Neural cell (in vitro differentiated cells): ENCODE measurements around the gene DDX1.

Source experiments
- EP300 ChIP-seq: fragments of 450-650 bp; conservative IDR thresholded peaks from 2 replicates; pipeline ENCODE4 v1.6.1; 2014; ENCODE audit warnings: antibody characterized with exemption, mild to moderate bottlenecking, moderate library complexity; ENCODE audit not compliant: poor library complexity, severe bottlenecking
- EZH2 ChIP-seq: fragments of 200-600, 300-800 bp; shearing (Covaris generic), sonication (generic); IDR thresholded peaks from 2 replicates; pipeline ENCODE4 v1.6.1; 2014; ENCODE audit warnings: antibody characterized with exemption, low read length, borderline replicate concordance, mild to moderate bottlenecking; ENCODE audit not compliant: insufficient read depth, poor library complexity, severe bottlenecking
- MXI1 ChIP-seq: fragments of 450-650 bp; conservative IDR thresholded peaks from 2 replicates; pipeline ENCODE4 v1.6.1; 2014; ENCODE audit warnings: antibody characterized with exemption, mild to moderate bottlenecking; ENCODE audit not compliant: poor library complexity, severe bottlenecking
- POLR2AphosphoS5 ChIP-seq: IDR thresholded peaks from 2 replicates; pipeline ENCODE4 v1.6.1; 2012
- RAD21 ChIP-seq: fragments of 450-650 bp; conservative IDR thresholded peaks from 2 replicates; pipeline ENCODE4 v1.6.1; 2014; ENCODE audit warnings: antibody characterized with exemption, mild to moderate bottlenecking, moderate library complexity
- TAF1 ChIP-seq: IDR thresholded peaks from 2 replicates; pipeline ENCODE4 v1.6.1; 2012; ENCODE audit warnings: low read depth
- TF ChIP-seq, protein P1 (sequence below): fragments of 450-650 bp; IDR thresholded peaks from 2 replicates; pipeline ENCODE4 v1.5.1; 2014; ENCODE audit warnings: antibody characterized with exemption, mild to moderate bottlenecking, moderate library complexity; ENCODE audit not compliant: poor library complexity, severe bottlenecking
- TF ChIP-seq, protein P2 (sequence below): IDR thresholded peaks from 2 replicates; pipeline ENCODE4 v1.6.1; 2012; ENCODE audit warnings: borderline replicate concordance

- TF ChIP-seq MXI1: no peak
- TF ChIP-seq, protein P1, sequence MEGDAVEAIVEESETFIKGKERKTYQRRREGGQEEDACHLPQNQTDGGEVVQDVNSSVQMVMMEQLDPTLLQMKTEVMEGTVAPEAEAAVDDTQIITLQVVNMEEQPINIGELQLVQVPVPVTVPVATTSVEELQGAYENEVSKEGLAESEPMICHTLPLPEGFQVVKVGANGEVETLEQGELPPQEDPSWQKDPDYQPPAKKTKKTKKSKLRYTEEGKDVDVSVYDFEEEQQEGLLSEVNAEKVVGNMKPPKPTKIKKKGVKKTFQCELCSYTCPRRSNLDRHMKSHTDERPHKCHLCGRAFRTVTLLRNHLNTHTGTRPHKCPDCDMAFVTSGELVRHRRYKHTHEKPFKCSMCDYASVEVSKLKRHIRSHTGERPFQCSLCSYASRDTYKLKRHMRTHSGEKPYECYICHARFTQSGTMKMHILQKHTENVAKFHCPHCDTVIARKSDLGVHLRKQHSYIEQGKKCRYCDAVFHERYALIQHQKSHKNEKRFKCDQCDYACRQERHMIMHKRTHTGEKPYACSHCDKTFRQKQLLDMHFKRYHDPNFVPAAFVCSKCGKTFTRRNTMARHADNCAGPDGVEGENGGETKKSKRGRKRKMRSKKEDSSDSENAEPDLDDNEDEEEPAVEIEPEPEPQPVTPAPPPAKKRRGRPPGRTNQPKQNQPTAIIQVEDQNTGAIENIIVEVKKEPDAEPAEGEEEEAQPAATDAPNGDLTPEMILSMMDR: no peak
- TF ChIP-seq EZH2: no peak
- TF ChIP-seq EP300: no peak
- TF ChIP-seq RAD21: no peak
- TF ChIP-seq POLR2AphosphoS5: no peak
- TF ChIP-seq TAF1: no peak
- TF ChIP-seq, protein P2, sequence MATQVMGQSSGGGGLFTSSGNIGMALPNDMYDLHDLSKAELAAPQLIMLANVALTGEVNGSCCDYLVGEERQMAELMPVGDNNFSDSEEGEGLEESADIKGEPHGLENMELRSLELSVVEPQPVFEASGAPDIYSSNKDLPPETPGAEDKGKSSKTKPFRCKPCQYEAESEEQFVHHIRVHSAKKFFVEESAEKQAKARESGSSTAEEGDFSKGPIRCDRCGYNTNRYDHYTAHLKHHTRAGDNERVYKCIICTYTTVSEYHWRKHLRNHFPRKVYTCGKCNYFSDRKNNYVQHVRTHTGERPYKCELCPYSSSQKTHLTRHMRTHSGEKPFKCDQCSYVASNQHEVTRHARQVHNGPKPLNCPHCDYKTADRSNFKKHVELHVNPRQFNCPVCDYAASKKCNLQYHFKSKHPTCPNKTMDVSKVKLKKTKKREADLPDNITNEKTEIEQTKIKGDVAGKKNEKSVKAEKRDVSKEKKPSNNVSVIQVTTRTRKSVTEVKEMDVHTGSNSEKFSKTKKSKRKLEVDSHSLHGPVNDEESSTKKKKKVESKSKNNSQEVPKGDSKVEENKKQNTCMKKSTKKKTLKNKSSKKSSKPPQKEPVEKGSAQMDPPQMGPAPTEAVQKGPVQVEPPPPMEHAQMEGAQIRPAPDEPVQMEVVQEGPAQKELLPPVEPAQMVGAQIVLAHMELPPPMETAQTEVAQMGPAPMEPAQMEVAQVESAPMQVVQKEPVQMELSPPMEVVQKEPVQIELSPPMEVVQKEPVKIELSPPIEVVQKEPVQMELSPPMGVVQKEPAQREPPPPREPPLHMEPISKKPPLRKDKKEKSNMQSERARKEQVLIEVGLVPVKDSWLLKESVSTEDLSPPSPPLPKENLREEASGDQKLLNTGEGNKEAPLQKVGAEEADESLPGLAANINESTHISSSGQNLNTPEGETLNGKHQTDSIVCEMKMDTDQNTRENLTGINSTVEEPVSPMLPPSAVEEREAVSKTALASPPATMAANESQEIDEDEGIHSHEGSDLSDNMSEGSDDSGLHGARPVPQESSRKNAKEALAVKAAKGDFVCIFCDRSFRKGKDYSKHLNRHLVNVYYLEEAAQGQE: no peak
Observed at GRCh38 chr2:15657759-15658158, 66.1 kb downstream of the DDX1 start.
